Measurements from ENCODE around the gene RPUSD4.

RPUSD4 gene

GRCh38 chr11:126212089-126212660 lies 725 bp upstream of the RPUSD4 start:
- no peak for DNase-seq (ENCODE audit: low spot score)

DNA sequence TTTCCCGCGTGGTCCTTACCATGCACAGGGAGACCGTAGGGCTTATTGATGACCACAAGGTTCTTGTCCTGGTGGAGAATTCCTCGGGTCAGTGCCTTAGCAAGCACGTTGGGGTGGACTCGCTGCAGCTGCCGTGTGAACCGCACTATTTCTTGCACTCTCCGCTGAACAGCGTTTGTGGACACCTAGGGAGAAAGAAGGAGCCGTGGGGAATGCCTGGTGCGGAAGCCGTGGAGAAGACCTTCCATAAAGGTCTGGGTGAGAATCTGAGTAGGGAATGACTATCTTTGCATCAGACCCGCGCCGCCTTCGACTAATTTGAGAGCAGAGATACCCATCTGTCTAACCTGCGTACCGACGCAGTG lies 597 bp downstream of the RPUSD4 start:
- no peak for DNase-seq (ENCODE audit: low spot score)

DNA sequence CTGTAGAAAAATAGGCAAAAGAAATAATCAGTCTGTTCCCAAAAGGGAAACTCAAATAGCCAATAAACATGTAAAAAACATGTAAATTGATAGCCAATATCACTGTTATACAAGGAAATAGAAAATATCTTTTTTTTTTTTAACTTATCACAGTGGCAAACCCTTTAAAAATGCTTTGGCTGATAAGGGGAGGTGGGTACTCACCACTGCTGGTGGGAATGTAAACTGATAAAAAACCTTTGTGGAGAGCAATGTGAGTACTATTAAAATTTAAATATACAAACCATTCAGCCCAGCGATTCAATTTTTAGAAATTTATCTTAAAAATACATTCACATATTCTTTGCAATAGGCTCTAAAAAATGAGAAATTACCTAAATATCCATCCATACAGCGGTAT lies 3.6 kb downstream of the RPUSD4 start:
- no peak for DNase-seq (ENCODE audit: low spot score)

- DNase-seq (ENCODE audit: low spot score), result no peak
Observed at GRCh38 chr11:126205359-126205758, 6.1 kb downstream of the RPUSD4 start.

- no peak for DNase-seq (ENCODE audit: low spot score)
Observed at GRCh38 chr11:126202646-126203359, 8.6 kb downstream of the RPUSD4 start.

DNA sequence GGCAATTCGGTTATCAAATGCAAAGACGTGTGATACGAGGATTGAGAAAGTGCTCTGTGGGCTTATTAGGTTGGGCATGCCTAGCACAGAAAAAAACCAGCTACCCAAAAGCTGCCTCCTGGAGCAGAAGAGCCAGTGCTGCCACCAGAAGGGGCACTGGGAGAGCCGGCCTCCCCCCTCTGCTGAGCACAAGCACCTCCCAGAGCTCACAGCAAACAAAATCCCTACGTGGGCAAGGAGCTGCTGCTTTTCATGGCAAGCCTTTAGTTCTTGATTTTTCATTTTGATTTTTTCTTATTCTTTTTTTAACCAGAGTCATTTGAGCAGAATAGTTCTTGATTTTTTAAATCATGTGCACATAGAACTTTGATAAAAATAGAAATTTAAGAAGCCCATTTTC lies 12.8 kb downstream of the RPUSD4 start:
- no peak for DNase-seq (ENCODE audit: low spot score)

- DNase-seq (ENCODE audit: low spot score), result no peak
Observed at GRCh38 chr11:126197277-126197939, 14.0 kb downstream of the RPUSD4 start.

DNA sequence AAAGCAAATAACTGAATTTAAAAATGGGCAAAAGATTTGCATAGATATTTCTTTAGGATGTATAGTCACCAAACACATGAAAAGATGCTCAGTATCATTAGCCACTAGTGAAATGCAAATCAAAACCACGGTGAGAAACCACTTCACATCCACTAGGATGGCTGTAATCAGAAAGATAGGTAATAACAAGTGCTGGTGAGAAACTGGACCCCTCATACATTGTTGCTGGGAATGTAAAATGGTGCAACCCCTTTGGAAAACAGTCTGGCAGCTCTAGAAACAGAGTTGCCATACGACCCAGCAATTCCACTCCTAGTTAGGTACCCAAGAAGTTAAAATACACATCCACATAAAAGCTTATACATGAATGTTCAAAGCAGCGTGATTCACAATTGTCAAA lies 16.3 kb downstream of the RPUSD4 start:
- DNase-seq (ENCODE audit: low spot score), result no peak

- DNase-seq (ENCODE audit: low spot score), result peak; percentile 31
Observed at GRCh38 chr11:126194121-126194543, 17.3 kb downstream of the RPUSD4 start.

- DNase-seq (ENCODE audit: low spot score), result no peak
Observed at GRCh38 chr11:126193038-126193478, 18.4 kb downstream of the RPUSD4 start.

DNA sequence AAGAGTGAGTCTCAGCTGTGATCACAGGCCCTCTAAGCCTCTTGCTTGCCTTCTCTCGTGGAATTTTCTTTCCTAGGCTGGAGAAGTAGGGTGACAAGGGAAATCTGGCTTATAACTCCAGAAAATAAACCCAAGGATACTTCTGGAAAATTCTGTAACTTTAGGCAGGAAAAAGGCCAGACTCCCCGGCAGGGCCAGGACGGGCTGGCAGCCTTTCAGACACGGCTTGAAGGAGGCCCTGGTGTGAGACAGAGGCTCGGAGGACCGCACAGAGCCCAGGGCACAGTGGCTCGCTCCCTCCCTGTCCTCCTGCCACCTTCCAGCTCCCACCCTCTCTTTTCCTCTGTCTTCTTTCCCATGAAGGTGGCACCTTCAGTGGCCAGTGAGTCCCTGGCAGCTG lies 19.1 kb downstream of the RPUSD4 start:
- no peak for DNase-seq (ENCODE audit: low spot score)

DNA sequence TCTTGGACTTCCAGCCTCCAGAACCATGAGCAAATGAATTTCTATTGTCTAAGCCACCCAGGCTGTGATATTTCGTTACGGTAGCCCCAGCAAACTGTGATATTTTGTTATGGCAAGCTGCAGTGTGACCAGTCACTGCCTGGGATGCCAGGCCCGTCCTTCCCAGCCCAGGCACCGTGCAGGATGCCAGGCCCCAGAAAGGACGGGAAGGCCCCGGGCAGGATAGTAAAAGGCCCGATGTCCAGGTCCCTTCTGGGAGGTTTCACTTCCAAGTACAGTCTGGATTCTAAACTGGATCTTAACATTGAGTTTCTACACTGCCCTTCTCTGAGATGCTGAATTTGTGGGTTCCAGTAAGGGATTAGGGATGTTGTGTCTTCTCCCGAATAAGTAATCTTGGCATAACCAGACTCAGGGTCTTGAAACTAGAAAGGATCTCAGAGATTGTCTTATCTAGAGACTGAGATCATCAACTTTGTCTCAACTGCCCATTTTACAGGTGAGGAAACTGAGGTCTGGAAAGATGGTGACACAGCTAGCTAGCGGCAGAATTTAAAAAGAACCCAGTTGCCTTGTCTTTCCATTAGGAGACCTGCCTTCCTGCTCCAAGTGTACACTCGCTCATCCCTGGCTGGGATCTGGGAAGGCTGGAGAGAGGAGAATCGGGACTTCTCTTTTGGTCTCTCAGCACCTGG lies 19.9 kb downstream of the RPUSD4 start:
- DNase-seq (ENCODE audit: low spot score), result no peak

GRCh38 chr11:126190792-126191191 lies 20.7 kb downstream of the RPUSD4 start:
- DNase-seq (ENCODE audit: low spot score), result no peak

- DNase-seq (ENCODE audit: low spot score), result no peak
Observed at GRCh38 chr11:126189109-126189929, 22.1 kb downstream of the RPUSD4 start.

DNA sequence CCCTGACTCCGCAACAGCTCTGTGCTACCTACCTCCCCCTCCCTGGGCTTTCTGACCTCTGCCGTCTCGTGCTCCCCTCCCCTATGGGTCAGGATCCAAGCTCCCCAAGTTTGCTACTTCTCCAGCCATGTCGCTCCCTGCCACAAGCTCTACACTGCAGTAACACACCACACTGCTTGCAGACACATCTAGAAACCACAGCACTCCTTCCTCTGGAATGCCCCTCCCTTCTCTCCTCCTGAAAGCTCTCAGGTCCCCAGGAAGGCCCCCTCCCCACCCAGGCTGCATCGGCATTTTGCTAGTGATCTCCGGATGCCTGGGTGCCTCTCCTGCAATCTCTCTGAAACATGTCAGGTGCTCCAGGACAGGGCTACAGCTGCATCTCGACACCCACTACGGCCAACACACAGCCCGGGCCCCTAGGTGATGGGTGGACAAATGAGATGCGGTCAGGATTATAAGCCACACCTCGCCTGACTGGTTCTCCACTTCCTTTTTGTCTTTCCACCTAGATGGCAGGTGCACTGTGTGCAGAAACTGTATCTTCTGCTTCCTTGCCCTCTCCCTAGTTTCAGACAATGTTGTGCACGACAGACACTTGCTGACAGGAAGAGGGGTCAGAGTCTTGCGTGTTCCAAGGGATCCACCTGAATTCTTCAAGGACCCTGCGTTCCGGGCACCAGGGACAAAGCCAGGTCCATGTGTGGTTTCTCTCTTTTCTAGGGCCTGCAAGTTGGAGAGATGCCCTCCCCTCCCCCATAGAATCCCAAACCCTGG lies 22.9 kb downstream of the RPUSD4 start:
- DNase-seq (ENCODE audit: low spot score), result no peak

DNA sequence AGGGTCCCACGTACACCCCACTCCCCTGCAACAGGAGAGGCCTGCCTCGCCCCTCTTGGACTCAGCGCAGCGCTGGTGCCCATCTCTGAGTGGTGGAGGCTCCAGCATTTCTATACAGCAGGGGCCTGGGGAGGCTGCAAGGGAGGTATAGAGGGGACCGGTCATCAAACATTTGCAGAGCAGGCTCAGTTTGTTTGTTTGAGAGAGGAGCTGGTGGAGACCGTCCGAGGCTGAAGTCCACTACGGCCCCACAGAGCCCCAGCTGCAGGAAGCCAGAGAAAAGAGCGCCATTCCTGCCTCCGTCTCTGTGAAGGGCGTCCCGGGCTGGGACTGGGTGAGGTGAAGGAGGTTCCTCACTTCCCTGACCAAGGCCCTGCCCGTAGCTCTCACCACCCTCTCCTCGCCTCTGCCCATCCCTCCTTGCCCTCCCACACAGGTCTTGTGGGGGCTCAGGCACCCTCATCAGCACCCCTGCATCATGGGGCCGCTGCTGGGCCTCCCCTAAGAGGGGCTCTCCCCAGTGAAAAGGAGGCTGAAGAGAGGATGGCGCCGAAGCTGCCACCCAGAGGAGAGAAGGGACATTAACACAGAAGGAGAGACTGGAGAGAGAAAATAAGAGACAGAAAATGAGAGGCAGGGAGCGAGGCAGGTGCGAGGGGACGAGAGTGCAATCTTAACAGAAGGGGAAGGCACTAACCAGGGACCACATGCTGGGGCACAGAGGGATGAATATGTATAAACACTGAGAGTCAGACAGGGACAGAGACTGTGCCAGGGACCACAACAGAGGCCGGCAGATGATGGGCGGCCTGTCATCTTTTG lies 24.5 kb downstream of the RPUSD4 start:
- DNase-seq (ENCODE audit: low spot score), result no peak

GRCh38 chr11:126186025-126186698 lies 25.3 kb downstream of the RPUSD4 start:
- DNase-seq (ENCODE audit: low spot score), result no peak

- no peak for DNase-seq (ENCODE audit: low spot score)
Observed at GRCh38 chr11:126185259-126186024, 26.0 kb downstream of the RPUSD4 start.
